GM12891 (cell line): ENCODE results near the gene SP8.
A peak's percentile ranks its signal among the peaks of the same experiment; 100 is the strongest.

Experiments
- DNase-seq: peaks from one replicate; pipeline ENCODE4 v3.0.0; 2011; ENCODE audit warnings: low spot score; ENCODE audit not compliant: insufficient read length
- FAIRE-seq: peaks from 2 replicates; lab custom pipeline; 2011; peaks lifted over from hg19 to GRCh38; lab: Jason Lieb, UNC
- PAX5 ChIP-seq: IDR thresholded peaks from 2 replicates; pipeline ENCODE4 v1.6.1; 2011; ENCODE audit warnings: low read length, moderate library complexity, mild to moderate bottlenecking; ENCODE audit not compliant: insufficient read depth, severe bottlenecking
- POLR2A ChIP-seq: IDR thresholded peaks from 2 replicates; pipeline ENCODE4 v1.6.1; 2011; ENCODE audit warnings: low read depth, low read length, control low read depth
- POLR2AphosphoS5 ChIP-seq: IDR thresholded peaks from 2 replicates; pipeline ENCODE4 v1.6.1; 2011; ENCODE audit warnings: low read depth, low read length, control low read depth
- POU2F2 ChIP-seq: IDR thresholded peaks from 2 replicates; pipeline ENCODE4 v1.6.1; 2011; ENCODE audit warnings: low read depth, mild to moderate bottlenecking, control low read depth, low read length, moderate library complexity
- SPI1 ChIP-seq: IDR thresholded peaks from 2 replicates; pipeline ENCODE4 v1.6.1; 2011; ENCODE audit warnings: low read depth, low read length, control low read depth
- TAF1 ChIP-seq: IDR thresholded peaks from 2 replicates; pipeline ENCODE4 v1.6.1; 2011; ENCODE audit warnings: low read depth, low read length, control low read depth

Gene SP8

GRCh38 chr7:20816372-20816959 lies 29.8 kb upstream of the SP8 start:
- DNase-seq (no peak), FAIRE-seq (no peak)
- TF ChIP-seq POLR2AphosphoS5 (no peak), PAX5 (no peak), TAF1 (no peak), SPI1 (no peak), POU2F2 (no peak), POLR2A (no peak)

DNA sequence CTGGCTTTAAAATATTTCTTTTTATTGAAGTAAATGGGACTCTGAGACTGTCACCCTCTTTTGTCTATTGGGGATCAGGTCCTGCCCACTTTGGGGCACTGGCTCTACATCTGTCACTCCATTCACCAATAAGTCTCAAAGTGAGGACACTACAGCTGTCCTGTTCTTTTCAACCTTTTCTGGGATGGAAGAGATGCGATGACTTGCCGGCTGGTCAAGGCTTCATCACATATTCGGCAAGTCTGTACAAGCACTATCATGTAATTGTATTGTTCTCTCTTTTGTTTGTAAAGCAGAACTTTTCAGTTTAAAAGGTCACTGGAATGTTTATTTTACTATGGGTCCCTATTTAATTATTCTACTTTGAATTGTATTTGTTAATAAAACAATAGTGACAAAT lies 17.7 kb upstream of the SP8 start:
- DNase-seq (no peak), FAIRE-seq (no peak)
- no peak for TF ChIP-seq POU2F2
- no peak for TF ChIP-seq PAX5
- no peak for TF ChIP-seq POLR2A
- no peak for TF ChIP-seq POLR2AphosphoS5
- no peak for TF ChIP-seq SPI1
- no peak for TF ChIP-seq TAF1

DNA sequence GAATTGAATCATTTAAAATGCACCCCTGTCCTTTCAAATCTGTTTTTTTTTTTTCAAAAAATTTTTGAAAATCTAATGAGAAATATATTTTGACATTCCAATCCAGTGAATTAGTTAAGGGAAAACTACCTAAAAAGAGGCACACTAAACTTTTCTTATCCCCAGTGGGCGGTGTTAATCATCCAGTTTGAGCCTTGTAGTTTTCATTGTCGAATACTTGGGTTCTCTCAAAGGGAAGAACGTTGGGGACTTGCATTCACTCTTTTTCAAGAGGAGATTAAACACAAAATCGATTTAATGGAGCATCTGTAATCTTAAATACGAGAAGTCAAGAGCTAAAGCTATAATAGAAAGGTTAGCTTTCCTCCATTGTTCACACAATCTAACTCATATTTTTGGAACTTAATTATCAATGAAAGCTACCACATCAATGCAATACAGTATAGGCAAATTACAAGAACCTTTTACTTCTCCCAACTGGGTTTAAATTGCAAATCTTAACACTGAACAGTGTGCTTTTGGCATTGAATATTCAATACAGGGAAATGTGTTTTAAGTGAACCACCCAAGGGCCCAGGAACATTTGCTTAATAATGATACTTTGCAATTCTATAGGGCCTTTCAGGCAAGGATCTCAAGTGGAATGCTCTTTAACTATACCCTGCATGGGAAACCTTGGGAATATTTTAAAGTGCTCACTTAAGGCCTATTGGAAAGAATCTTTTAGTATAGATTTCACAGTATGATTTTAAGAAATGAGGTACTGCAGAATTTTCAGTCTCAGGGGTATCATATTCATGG lies 13.1 kb upstream of the SP8 start:
- FAIRE-seq (no peak), DNase-seq (no peak)
- no peak for TF ChIP-seq POU2F2
- no peak for TF ChIP-seq POLR2A
- no peak for TF ChIP-seq TAF1
- no peak for TF ChIP-seq POLR2AphosphoS5
- TF ChIP-seq PAX5 = no peak
- no peak for TF ChIP-seq SPI1

DNA sequence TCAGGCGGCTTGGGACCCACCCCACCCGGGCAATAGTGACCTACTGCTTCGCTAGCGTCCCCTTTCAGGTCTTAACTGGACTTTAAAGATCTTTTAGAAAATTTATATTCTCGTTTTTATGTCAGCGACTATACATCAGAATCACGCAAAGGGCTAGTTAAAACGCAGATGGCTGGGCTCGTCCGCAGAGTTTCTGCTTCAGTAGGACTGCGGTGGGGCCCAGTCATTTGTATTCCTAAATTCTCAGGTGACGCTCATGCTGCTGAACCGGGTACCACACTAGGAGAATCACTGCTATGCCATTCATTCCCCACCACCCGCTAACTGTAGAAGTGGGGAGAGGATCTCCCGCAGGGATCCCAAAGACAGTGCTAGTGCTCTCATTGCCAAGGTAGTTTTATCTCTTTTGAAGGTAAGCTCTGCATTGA lies 12.0 kb upstream of the SP8 start:
- TF ChIP-seq POLR2A (no peak), TAF1 (no peak), PAX5 (no peak), POU2F2 (no peak), SPI1 (no peak), POLR2AphosphoS5 (no peak)
- DNase-seq (no peak), FAIRE-seq (no peak)

DNA sequence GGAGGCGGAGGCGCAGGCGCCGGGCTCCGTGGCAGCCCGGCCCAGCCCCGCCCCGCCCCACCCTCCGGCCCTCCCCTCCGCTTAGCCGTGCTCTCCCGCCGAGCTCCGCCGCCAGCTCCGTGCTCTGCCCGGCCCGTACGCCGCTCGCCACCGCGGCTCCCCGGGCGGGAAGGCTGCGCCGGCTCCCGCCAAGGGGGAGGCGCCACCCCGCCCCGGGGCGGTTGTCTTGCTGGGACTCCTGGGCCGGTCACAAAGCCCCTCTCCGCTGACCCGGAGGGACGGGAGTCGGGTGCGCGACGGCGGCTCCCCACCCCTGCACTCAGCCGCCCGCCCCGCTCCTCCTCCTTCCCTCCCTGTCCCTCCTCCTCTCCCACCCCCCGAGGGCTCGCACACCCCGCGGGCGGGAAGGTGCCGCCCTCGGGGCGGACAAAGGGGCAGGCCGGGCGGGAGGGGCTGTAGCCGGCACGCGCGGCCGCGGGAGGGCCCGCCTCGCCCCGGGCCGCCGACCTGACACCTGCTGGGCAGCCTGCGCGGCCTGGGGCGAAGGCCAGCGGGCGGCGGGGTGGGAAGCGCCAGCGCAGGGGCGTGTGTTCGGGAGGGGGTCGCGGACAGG lies 11.5 kb upstream of the SP8 start:
- DNase-seq (peak; percentile 64), FAIRE-seq (no peak)
- no peak for TF ChIP-seq POLR2AphosphoS5
- no peak for TF ChIP-seq POLR2A
- no peak for TF ChIP-seq POU2F2
- no peak for TF ChIP-seq PAX5
- TF ChIP-seq TAF1 = no peak
- no peak for TF ChIP-seq SPI1

- FAIRE-seq (no peak), DNase-seq (no peak)
- no peak for TF ChIP-seq TAF1
- TF ChIP-seq POU2F2 = no peak
- TF ChIP-seq PAX5 = no peak
- TF ChIP-seq POLR2A = no peak
- TF ChIP-seq SPI1 = no peak
- no peak for TF ChIP-seq POLR2AphosphoS5
Measured at GRCh38 chr7:20797462-20798080, 10.9 kb upstream of the SP8 start.

GRCh38 chr7:20797042-20797461 lies 10.4 kb upstream of the SP8 start:
- TF ChIP-seq TAF1 (no peak), POU2F2 (no peak), POLR2AphosphoS5 (no peak), SPI1 (no peak), PAX5 (no peak), POLR2A (no peak)
- no peak for DNase-seq
- no peak for FAIRE-seq

GRCh38 chr7:20796500-20796899 lies 9.8 kb upstream of the SP8 start:
- FAIRE-seq = no peak

DNA sequence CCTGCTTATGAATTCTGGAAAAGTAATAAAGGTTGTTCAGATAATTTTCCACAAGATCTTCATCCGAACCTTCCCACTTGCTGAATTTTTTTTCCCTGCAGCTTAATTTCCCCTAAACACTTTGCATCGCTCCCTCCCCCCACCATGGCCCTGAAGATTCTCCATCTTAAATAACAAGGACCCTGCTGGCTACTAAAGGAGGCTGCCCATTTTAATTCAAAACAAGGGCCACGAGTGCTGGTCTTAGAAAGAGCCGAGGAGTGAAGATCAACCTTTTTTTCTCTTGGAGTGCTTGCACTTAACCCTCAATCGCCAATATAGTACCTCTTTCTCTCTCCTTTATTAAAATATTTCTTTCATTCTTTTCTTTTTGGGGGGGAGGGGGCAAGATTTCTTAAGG lies 9.2 kb upstream of the SP8 start:
- FAIRE-seq (no peak), DNase-seq (no peak)
- TF ChIP-seq TAF1 (no peak), POLR2A (no peak), POU2F2 (no peak), POLR2AphosphoS5 (no peak), SPI1 (no peak), PAX5 (no peak)

More at GRCh38 chr7:20796500-20796899, 9.8 kb upstream of the SP8 start:
- no peak for TF ChIP-seq SPI1
- no peak for TF ChIP-seq POLR2AphosphoS5
- no peak for TF ChIP-seq POLR2A
- DNase-seq = no peak
